ENCODE measurements around the gene BSCL2.

GRCh38 chr11:62673196-62673525 is 34.1 kb downstream of the BSCL2 start:
- TF ChIP-seq GATA3 (IDR thresholded peaks at IDR 0.05; ENCODE audit: low read depth, low read length), result no peak
- TF ChIP-seq GATA2 (IDR thresholded peaks at IDR 0.05; ENCODE audit: low read depth, low read length), result no peak
